H1 (cell line): Measurements from ENCODE around the gene RPL26. TPM values are rescaled to one million over a fixed set of nuclear protein-coding genes. Genes with fewer than 3 reads are reported as not detected.

Experiments used
- ASH2L ChIP-seq: fragments of 200-600, 300-600 bp; sonication (generic); IDR thresholded peaks from one replicate; pipeline ENCODE4 v1.7.1; 2017; ENCODE audit warnings: low read length
- BACH1 ChIP-seq: IDR thresholded peaks from 2 replicates; pipeline ENCODE4 v1.6.1; 2012; ENCODE audit warnings: low read length, improper control_type of control experiment
- BCL11A ChIP-seq, 2 experiments: IDR thresholded peaks; one replicate each; pipeline ENCODE4 v1.6.1; 2011; ENCODE audit warnings: low read depth in 2 of 2, low read length in 2 of 2, mild to moderate bottlenecking in 2 of 2
- CHD2 ChIP-seq: IDR thresholded peaks from 2 replicates; pipeline ENCODE4 v1.6.1; 2012; ENCODE audit warnings: low read length, improper control_type of control experiment
- HDAC6 ChIP-seq: IDR thresholded peaks from one replicate; pipeline ENCODE4 v1.7.1; 2012; ENCODE audit warnings: low read depth, mild to moderate bottlenecking, inconsistent platforms, low read length, moderate library complexity
- KDM1A ChIP-seq: fragments of 200-600, 300-600 bp; sonication (generic); IDR thresholded peaks from 2 replicates; pipeline ENCODE4 v1.7.1; 2016; ENCODE audit warnings: mild to moderate bottlenecking, low read length, borderline replicate concordance
- SIX5 ChIP-seq: IDR thresholded peaks from 2 replicates; pipeline ENCODE4 v1.6.1; 2011; ENCODE audit warnings: mild to moderate bottlenecking, low read depth, low read length
- TEAD4 ChIP-seq: IDR thresholded peaks from 2 replicates; pipeline ENCODE4 v1.6.1; 2012; ENCODE audit warnings: low read depth, low read length, inconsistent platforms, mixed read lengths
- polyA plus RNA-seq, 7 experiments: library from polyadenylated mRNA; depleted of rRNA in 3 of 7; stranded (reverse) in 5 of 7; unstranded in 2 of 7; fragments of >200 nt in 5 of 7; fragments of 200-250 nt in 2 of 7; gene quantifications; 1 replicate in 5 of 7; 2 replicates in 1 of 7; 4 replicates in 1 of 7; pipeline versions ENCODE4 v1.2.1 to v1.2.3, GENCODE V29; 2011 to 2013; ENCODE audit warnings: missing spikeins in 2 of 7, mixed read lengths in 2 of 7
- total RNA-seq: library from RNA; stranded (reverse); fragmentation: NEBNext Ultra II Directional; extraction: Animal tissue kit (Norgen Biotek cat#: 25700); gene quantifications from 2 replicates; pipeline ENCODE4 v1.2.1, GENCODE V29; 2021
- TF ChIP-seq, protein P1 (sequence below): IDR thresholded peaks from 2 replicates; pipeline ENCODE4 v1.6.1; 2011; ENCODE audit warnings: low read depth, mild to moderate bottlenecking, low read length; ENCODE audit not compliant: insufficient read depth

RPL26 gene
- total and polyA plus RNA-seq, 2 of the 8 experiments (the other 6 are each of a cell fraction or from before 2014, with no cell fraction given) = 1,963 to 2,554 TPM

DNA sequence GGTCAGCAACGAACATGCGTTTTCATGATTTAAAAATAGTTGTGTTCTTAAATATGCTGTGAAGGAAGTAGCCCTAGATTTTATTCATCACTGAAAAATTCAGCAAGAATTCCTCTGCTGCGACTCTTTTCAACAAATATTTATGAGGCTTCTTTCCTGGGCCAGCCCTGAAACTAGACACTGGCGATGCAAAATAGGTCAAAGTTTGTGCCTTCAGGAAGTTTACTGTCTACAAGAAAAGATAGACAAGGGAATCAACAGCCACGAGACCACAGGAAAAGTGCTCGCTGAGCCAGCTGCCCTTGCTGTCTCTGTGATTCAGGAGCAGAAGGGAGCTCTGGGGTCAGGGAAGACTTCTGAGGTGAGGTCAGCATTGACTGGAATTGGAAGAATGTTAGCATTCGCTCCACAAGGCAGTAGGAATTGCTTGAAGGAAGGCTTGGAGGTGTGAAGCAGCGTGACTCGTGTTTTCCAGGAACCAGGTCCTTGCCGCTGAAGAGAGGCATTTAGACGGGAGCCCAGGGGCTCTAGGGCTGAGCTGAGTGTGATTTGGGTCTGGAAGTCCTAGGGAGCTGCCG, 1.9 kb upstream of the RPL26 start (continued):
- no peak for TF ChIP-seq ASH2L
- TF ChIP-seq HDAC6 = no peak
- TF ChIP-seq BACH1 = peak; percentile 50; the same call in 1 of the 2 replicates
- TF ChIP-seq TEAD4 = peak; percentile 77
- TF ChIP-seq, protein P1, sequence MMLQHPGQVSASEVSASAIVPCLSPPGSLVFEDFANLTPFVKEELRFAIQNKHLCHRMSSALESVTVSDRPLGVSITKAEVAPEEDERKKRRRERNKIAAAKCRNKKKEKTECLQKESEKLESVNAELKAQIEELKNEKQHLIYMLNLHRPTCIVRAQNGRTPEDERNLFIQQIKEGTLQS = no peak
- TF ChIP-seq KDM1A = no peak
- TF ChIP-seq CHD2 = no peak
- no peak for TF ChIP-seq SIX5
- TF ChIP-seq BCL11A (IDR thresholded peaks at IDR 0.05; ENCODE audit: low read depth in 2 of 2, low read length in 2 of 2) = no peak
